Neuronal stem cell (in vitro differentiated cells): ENCODE results near the gene AAGAB.

Source experiments
- DNase-seq: peaks from one replicate; pipeline ENCODE4 v3.0.0-alpha.2; 2013; ENCODE audit warnings: low spot score
- H2AFZ ChIP-seq: one replicate; pipeline ENCODE4 v1.6.1; 2013; ENCODE audit warnings: mild to moderate bottlenecking, low read length, inconsistent platforms
- H2AK5ac ChIP-seq: 2 replicates; pipeline ENCODE4 v1.6.1; 2013; ENCODE audit warnings: low read depth, mild to moderate bottlenecking, inconsistent platforms, low read length, moderate library complexity, mixed read lengths
- H2BK120ac ChIP-seq: 2 replicates; pipeline ENCODE4 v1.6.1; 2013; ENCODE audit warnings: low read depth, mild to moderate bottlenecking, inconsistent platforms, low read length, moderate library complexity, mixed read lengths
- H2BK12ac ChIP-seq: one replicate; pipeline ENCODE4 v1.6.1; 2013; ENCODE audit warnings: low read length, inconsistent platforms
- H2BK15ac ChIP-seq: 2 replicates; pipeline ENCODE4 v1.6.1; 2013; ENCODE audit warnings: mild to moderate bottlenecking, low read length, inconsistent platforms, mixed read lengths
- H2BK5ac ChIP-seq: one replicate; pipeline ENCODE4 v1.6.1; 2013; ENCODE audit warnings: inconsistent platforms, mild to moderate bottlenecking, low read length, moderate library complexity
- H3K14ac ChIP-seq: one replicate; pipeline ENCODE4 v1.6.1; 2013; ENCODE audit warnings: low read length, inconsistent platforms
- H3K18ac ChIP-seq: 2 replicates; pipeline ENCODE4 v1.6.1; 2013; ENCODE audit warnings: low read length, inconsistent platforms
- H3K23ac ChIP-seq: 2 replicates; pipeline ENCODE4 v1.6.1; 2013; ENCODE audit warnings: low read depth, mild to moderate bottlenecking, mixed read lengths, low read length, inconsistent platforms; ENCODE audit not compliant: poor library complexity
- H3K27ac ChIP-seq: replicated peaks from 3 replicates; pipeline ENCODE4 v1.5.1; 2013; ENCODE audit warnings: low read length, inconsistent platforms
- H3K27me3 ChIP-seq, 3 experiments: 2 replicates each; pipeline ENCODE4 v1.6.1; 2013; ENCODE audit warnings: low read length in 3 of 3, mild to moderate bottlenecking in 2 of 3, inconsistent platforms in 1 of 3, low read depth in 1 of 3, mixed read lengths in 1 of 3, moderate library complexity in 1 of 3; ENCODE audit not compliant: control insufficient read depth in 3 of 3, insufficient read depth in 3 of 3
- H3K36me3 ChIP-seq, 2 donors: replicated peaks in 1 of 2; 2 replicates each; pipeline ENCODE4 v1.6.1; 2013; ENCODE audit warnings: low read length in 2 of 2; ENCODE audit not compliant: control insufficient read depth in 2 of 2, insufficient read depth in 2 of 2
- H3K4ac ChIP-seq: 2 replicates; pipeline ENCODE4 v1.6.1; 2013; ENCODE audit warnings: inconsistent platforms, mild to moderate bottlenecking, low read length, moderate library complexity
- H3K4me1 ChIP-seq, 2 donors: 1 replicate in 1 of 2; 2 replicates in 1 of 2; pipeline ENCODE4 v1.6.1; 2013; ENCODE audit warnings: low read length in 2 of 2, low read depth in 1 of 2; ENCODE audit not compliant: control insufficient read depth in 2 of 2, insufficient read depth in 1 of 2
- H3K4me2 ChIP-seq: one replicate; pipeline ENCODE4 v1.6.1; 2013; ENCODE audit warnings: mild to moderate bottlenecking, low read length, inconsistent platforms; ENCODE audit not compliant: insufficient read depth, poor library complexity, severe bottlenecking
- H3K4me3 ChIP-seq, 2 donors: 2 replicates each; pipeline ENCODE4 v1.5.1; 2013; ENCODE audit warnings: low read length in 2 of 2, mild to moderate bottlenecking in 2 of 2, inconsistent platforms in 1 of 2, moderate library complexity in 1 of 2
- H3K79me1 ChIP-seq: one replicate; pipeline ENCODE4 v1.6.1; 2013; ENCODE audit warnings: low read depth, mild to moderate bottlenecking, inconsistent platforms, low read length, moderate library complexity
- H3K9ac ChIP-seq: one replicate; pipeline ENCODE4 v1.6.1; 2013; ENCODE audit warnings: mild to moderate bottlenecking, low read depth, low read length, inconsistent platforms; ENCODE audit not compliant: poor library complexity
- H3K9me3 ChIP-seq, 2 donors: replicated peaks in 1 of 2; 2 replicates each; pipeline versions ENCODE3 to v1.6.1; 2013; ENCODE audit warnings: low read length in 2 of 2, mild to moderate bottlenecking in 2 of 2, inconsistent platforms in 1 of 2, low read depth in 1 of 2, mixed read lengths in 1 of 2, moderate library complexity in 1 of 2; ENCODE audit not compliant: control insufficient read depth in 2 of 2, insufficient read depth in 1 of 2
- H4K8ac ChIP-seq: one replicate; pipeline ENCODE4 v1.6.1; 2013; ENCODE audit warnings: low read depth, mild to moderate bottlenecking, inconsistent platforms, low read length, moderate library complexity
- H4K91ac ChIP-seq: one replicate; pipeline ENCODE4 v1.6.1; 2013; ENCODE audit warnings: low read length, low read depth, mild to moderate bottlenecking, inconsistent platforms; ENCODE audit not compliant: poor library complexity
- WGBS, 2 donors: extraction: QIAGEN DNeasy Blood & Tissue Kit; methylation state at CpG; one replicate each; pipeline ENCODE4 v1.1.7; 2013; ENCODE audit warnings: missing lambda C conversion rate in 2 of 2, mixed read lengths in 1 of 2; ENCODE audit not compliant: insufficient read length in 2 of 2, insufficient replicate concordance in 1 of 2; ENCODE audit errors: extremely low coverage in 2 of 2; 5-methylcytosine and 5-hydroxymethylcytosine counted together

Gene AAGAB

GRCh38 chr15:67207555-67208207 is 46.8 kb downstream of the AAGAB start:
- no peaks in the 10 kb centered on the region for H3K79me1 ChIP-seq
- no peak overlapping the region for H2BK120ac ChIP-seq
- no peak overlapping the region for H4K8ac ChIP-seq
- H3K9ac ChIP-seq, result no peak overlapping the region
- H3K4ac ChIP-seq, result no peak overlapping the region
- no peak overlapping the region for H2AK5ac ChIP-seq
- no peaks in the 10 kb centered on the region for H3K4me1 ChIP-seq
- H3K27ac ChIP-seq, result no peak overlapping the region
- no peaks in the 10 kb centered on the region for H3K27me3 ChIP-seq
- H2BK15ac ChIP-seq, result no peak overlapping the region
- peaks cover 5 to 52% of the 10 kb centered on the region in 2 donors for H3K36me3 ChIP-seq
- no peaks in the 10 kb centered on the region for H3K9me3 ChIP-seq
- WGBS, 2 donors, result no CpG with 5 or more reads among the region's 3 CpGs
- H3K23ac ChIP-seq, result no peak overlapping the region
- no peak overlapping the region for H4K91ac ChIP-seq
- H3K4me3 ChIP-seq, result no peak overlapping the region
- H2BK5ac ChIP-seq, result no peak overlapping the region
- H3K14ac ChIP-seq, result no peak overlapping the region
- H2BK12ac ChIP-seq, result no peak overlapping the region
- DNase-seq, result no peak
- H2AFZ ChIP-seq, result no peak overlapping the region
- H3K18ac ChIP-seq, result no peak overlapping the region
- no peak overlapping the region for H3K4me2 ChIP-seq

- Histone ChIP-seq H3K4me2 (no peak overlapping the region), H3K4me1 (peaks cover 8 to 12% of the 10 kb centered on the region in 2 donors), H3K9ac (no peak overlapping the region), H2AK5ac (no peak overlapping the region), H4K8ac (no peak overlapping the region), H3K36me3 (peaks cover 8 to 68% of the 10 kb centered on the region in 2 donors), H2BK5ac (no peak overlapping the region), H3K27ac (no peak overlapping the region), H2BK120ac (no peak overlapping the region), H2BK12ac (no peak overlapping the region), H3K27me3 (no peaks in the 10 kb centered on the region), H3K18ac (no peak overlapping the region), H3K4me3 (no peak overlapping the region), H2AFZ (no peak overlapping the region), H3K9me3 (no peaks in the 10 kb centered on the region), H2BK15ac (no peak overlapping the region), H3K23ac (no peak overlapping the region), H3K14ac (no peak overlapping the region), H4K91ac (no peak overlapping the region), H3K79me1 (no peaks in the 10 kb centered on the region), H3K4ac (no peak overlapping the region)
- WGBS, 2 donors, result no CpG with 5 or more reads among the region's 1 CpG
- DNase-seq, result no peak
These were observed 51.5 kb downstream of the AAGAB start for GRCh38 chr15:67202991-67203390.

- no peak overlapping the region for H2BK12ac ChIP-seq
- no peak overlapping the region for H3K4ac ChIP-seq
- no peaks in the 10 kb centered on the region for H3K79me1 ChIP-seq
- no peak overlapping the region for H2BK15ac ChIP-seq
- H2BK5ac ChIP-seq, result no peak overlapping the region
- peaks cover 8 to 59% of the 10 kb centered on the region in 2 donors for H3K36me3 ChIP-seq
- H2AFZ ChIP-seq, result no peak overlapping the region
- no peak overlapping the region for H3K14ac ChIP-seq
- no peaks in the 10 kb centered on the region for H3K9me3 ChIP-seq
- H2AK5ac ChIP-seq, result no peak overlapping the region
- H3K4me3 ChIP-seq, result no peak overlapping the region
- H3K23ac ChIP-seq, result no peak overlapping the region
- peaks cover 8 to 12% of the 10 kb centered on the region in 2 donors for H3K4me1 ChIP-seq
- H4K91ac ChIP-seq, result no peak overlapping the region
- H3K9ac ChIP-seq, result no peak overlapping the region
- no peaks in the 10 kb centered on the region for H3K27me3 ChIP-seq
- no peak overlapping the region for H3K27ac ChIP-seq
- H2BK120ac ChIP-seq, result no peak overlapping the region
- H3K4me2 ChIP-seq, result no peak overlapping the region
- no peak overlapping the region for H4K8ac ChIP-seq
- DNase-seq, result no peak
- WGBS, 2 donors, result no CpG with 5 or more reads among the region's 2 CpGs
- H3K18ac ChIP-seq, result no peak overlapping the region
These were observed 52.4 kb downstream of the AAGAB start for GRCh38 chr15:67202091-67202490.

GRCh38 chr15:67201136-67201535 is 53.3 kb downstream of the AAGAB start:
- no peak overlapping the region for H2AK5ac ChIP-seq
- no peak overlapping the region for H2BK15ac ChIP-seq
- no peak overlapping the region for H3K23ac ChIP-seq
- no peak overlapping the region for H2BK120ac ChIP-seq
- H4K8ac ChIP-seq, result no peak overlapping the region
- H2AFZ ChIP-seq, result no peak overlapping the region
- H3K79me1 ChIP-seq, result no peaks in the 10 kb centered on the region
- H2BK12ac ChIP-seq, result no peak overlapping the region
- no peak overlapping the region for H2BK5ac ChIP-seq
- peak overlapping the region; percentile 28 for H3K4me2 ChIP-seq
- H3K14ac ChIP-seq, result no peak overlapping the region
- no peak overlapping the region for H3K4me3 ChIP-seq
- H3K18ac ChIP-seq, result no peak overlapping the region
- no peak overlapping the region for H3K4ac ChIP-seq
- H3K36me3 ChIP-seq, result peaks cover 8 to 55% of the 10 kb centered on the region in 2 donors
- no peak overlapping the region for H4K91ac ChIP-seq
- no peak overlapping the region for H3K9ac ChIP-seq
- H3K27ac ChIP-seq, result peak overlapping the region; percentile 50
- H3K4me1 ChIP-seq, result peaks cover 8 to 12% of the 10 kb centered on the region in 2 donors
- H3K27me3 ChIP-seq, result no peaks in the 10 kb centered on the region
- no peaks in the 10 kb centered on the region for H3K9me3 ChIP-seq
- DNase-seq, result peak; percentile 47
